ENCODE measurements around the gene LRP3.

Gene LRP3

GRCh38 chr19:33202546-33203507, 8.7 kb downstream of the LRP3 start:
- no peak overlapping the region for H3K27ac Mint-ChIP-seq
- H3K27me3 Mint-ChIP-seq (ENCODE audit: low read depth): no peaks in the 10 kb centered on the region
- no peaks in the 10 kb centered on the region for H3K4me1 Mint-ChIP-seq
- H3K4me3 Mint-ChIP-seq: no peak overlapping the region
- no peaks in the 10 kb centered on the region for H3K9me3 Mint-ChIP-seq
- TF ChIP-seq CTCF (IDR thresholded peaks at IDR 0.05; ENCODE audit: unreplicated experiment in 3 of 3): no peak
- H3K36me3 Mint-ChIP-seq (ENCODE audit: low read depth): peaks cover 6% of the 10 kb centered on the region

GRCh38 chr19:33203529-33203928, 9.4 kb downstream of the LRP3 start:
- peaks cover 6% of the 10 kb centered on the region for H3K36me3 Mint-ChIP-seq (ENCODE audit: low read depth)
- TF ChIP-seq CTCF (IDR thresholded peaks at IDR 0.05; ENCODE audit: unreplicated experiment in 3 of 3): no peak
- H3K9me3 Mint-ChIP-seq: no peaks in the 10 kb centered on the region
- no peaks in the 10 kb centered on the region for H3K4me1 Mint-ChIP-seq
- H3K4me3 Mint-ChIP-seq: no peak overlapping the region
- no peaks in the 10 kb centered on the region for H3K27me3 Mint-ChIP-seq (ENCODE audit: low read depth)
- no peak overlapping the region for H3K27ac Mint-ChIP-seq

- Mint-ChIP-seq H3K36me3 (ENCODE audit: low read depth) (peaks cover 6% of the 10 kb centered on the region), H3K9me3 (no peaks in the 10 kb centered on the region), H3K27me3 (ENCODE audit: low read depth) (no peaks in the 10 kb centered on the region), H3K27ac (no peak overlapping the region), H3K4me1 (no peaks in the 10 kb centered on the region), H3K4me3 (no peak overlapping the region)
- no peak for TF ChIP-seq CTCF (IDR thresholded peaks at IDR 0.05; ENCODE audit: unreplicated experiment in 3 of 3)
Measured at GRCh38 chr19:33204136-33204973, 10.2 kb downstream of the LRP3 start.

GRCh38 chr19:33205110-33205509, 11.0 kb downstream of the LRP3 start:
- peaks cover 6% of the 10 kb centered on the region for H3K36me3 Mint-ChIP-seq (ENCODE audit: low read depth)
- no peaks in the 10 kb centered on the region for H3K27me3 Mint-ChIP-seq (ENCODE audit: low read depth)
- H3K4me3 Mint-ChIP-seq: no peak overlapping the region
- TF ChIP-seq CTCF (IDR thresholded peaks at IDR 0.05; ENCODE audit: unreplicated experiment in 3 of 3): no peak
- H3K9me3 Mint-ChIP-seq: no peaks in the 10 kb centered on the region
- H3K27ac Mint-ChIP-seq: no peak overlapping the region
- no peaks in the 10 kb centered on the region for H3K4me1 Mint-ChIP-seq

- Mint-ChIP-seq H3K27ac (no peak overlapping the region), H3K9me3 (no peaks in the 10 kb centered on the region), H3K36me3 (ENCODE audit: low read depth) (peaks cover 6% of the 10 kb centered on the region), H3K4me1 (no peaks in the 10 kb centered on the region), H3K27me3 (ENCODE audit: low read depth) (no peaks in the 10 kb centered on the region), H3K4me3 (no peak overlapping the region)
- TF ChIP-seq CTCF (IDR thresholded peaks at IDR 0.05; ENCODE audit: unreplicated experiment in 3 of 3): no peak
Measured at GRCh38 chr19:33205531-33206260, 11.6 kb downstream of the LRP3 start.

Measured in nephron (organoid).